Measurements from ENCODE around the gene HIC2. TPM values are rescaled to one million over a fixed set of nuclear protein-coding genes. Genes with fewer than 3 reads are reported as not detected.

Gene HIC2, protein sequence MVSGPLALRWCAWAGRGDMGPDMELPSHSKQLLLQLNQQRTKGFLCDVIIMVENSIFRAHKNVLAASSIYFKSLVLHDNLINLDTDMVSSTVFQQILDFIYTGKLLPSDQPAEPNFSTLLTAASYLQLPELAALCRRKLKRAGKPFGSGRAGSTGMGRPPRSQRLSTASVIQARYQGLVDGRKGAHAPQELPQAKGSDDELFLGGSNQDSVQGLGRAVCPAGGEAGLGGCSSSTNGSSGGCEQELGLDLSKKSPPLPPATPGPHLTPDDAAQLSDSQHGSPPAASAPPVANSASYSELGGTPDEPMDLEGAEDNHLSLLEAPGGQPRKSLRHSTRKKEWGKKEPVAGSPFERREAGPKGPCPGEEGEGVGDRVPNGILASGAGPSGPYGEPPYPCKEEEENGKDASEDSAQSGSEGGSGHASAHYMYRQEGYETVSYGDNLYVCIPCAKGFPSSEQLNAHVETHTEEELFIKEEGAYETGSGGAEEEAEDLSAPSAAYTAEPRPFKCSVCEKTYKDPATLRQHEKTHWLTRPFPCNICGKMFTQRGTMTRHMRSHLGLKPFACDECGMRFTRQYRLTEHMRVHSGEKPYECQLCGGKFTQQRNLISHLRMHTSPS
- 1.9 and 4.2 TPM in 2 replicates for total RNA-seq

DNA sequence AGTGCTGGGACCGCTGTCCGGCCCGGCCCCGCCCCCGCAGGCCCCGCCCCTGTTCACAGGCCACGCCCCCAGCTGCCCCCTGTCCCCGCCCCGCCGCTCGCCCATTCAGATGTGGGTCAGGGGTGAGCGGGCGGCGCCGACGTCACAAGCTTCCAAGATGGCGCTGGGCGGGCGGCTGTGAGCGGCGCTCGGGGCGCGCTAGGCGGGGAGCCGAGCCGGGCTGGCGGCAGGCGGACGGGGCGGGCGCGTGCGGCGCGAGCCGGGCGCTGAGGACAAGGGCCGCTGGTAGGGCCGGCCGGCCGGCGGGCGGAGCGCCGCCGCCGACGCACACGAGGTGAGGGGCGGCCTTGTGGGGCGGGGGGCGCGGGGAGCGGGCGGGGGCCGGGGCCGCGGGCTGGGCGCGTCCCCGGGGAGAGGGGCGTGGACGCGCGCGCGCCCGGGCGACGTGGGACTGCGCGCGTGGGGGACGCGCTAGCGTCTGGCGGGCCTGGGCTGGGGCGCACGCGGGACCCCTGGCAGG lies at the start of gene HIC2:
Gene HIC2 (plus strand): TSS at position 145 of the 520 bp plus-strand sequence. CDS start 25,461 bp downstream, outside the sequence.

DNA sequence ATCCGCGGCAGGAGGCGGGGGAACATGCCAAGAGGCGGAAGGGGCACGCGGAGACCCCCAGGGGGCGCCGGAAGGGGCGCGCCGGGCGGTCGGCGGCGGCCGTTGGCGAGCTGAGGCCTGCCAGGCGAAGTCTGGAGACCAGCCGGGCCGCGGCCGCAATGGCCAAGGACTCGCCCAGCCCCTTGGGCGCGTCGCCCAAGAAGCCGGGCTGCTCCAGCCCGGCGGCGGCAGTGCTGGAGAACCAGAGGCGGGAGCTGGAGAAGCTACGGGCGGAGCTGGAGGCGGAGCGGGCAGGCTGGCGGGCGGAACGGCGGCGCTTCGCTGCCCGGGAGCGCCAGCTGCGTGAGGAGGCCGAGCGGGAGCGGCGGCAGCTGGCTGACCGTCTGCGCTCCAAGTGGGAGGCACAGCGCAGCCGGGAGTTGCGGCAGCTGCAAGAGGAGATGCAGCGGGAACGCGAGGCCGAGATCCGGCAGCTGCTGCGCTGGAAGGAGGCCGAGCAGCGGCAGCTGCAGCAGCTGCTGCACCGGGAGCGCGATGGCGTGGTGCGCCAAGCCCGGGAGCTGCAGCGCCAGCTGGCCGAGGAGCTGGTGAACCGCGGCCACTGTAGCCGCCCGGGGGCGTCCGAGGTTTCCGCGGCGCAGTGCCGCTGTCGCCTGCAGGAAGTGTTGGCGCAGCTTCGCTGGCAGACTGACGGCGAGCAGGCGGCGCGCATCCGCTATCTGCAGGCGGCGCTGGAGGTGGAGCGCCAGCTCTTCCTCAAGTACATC lies 33.3 kb upstream of the HIC2 start, which contains the start of gene RIMBP3B:
Gene RIMBP3B (plus strand): TSS at position 51 of the 767 bp plus-strand sequence. CDS start 108 bp downstream, at position 159.

DNA sequence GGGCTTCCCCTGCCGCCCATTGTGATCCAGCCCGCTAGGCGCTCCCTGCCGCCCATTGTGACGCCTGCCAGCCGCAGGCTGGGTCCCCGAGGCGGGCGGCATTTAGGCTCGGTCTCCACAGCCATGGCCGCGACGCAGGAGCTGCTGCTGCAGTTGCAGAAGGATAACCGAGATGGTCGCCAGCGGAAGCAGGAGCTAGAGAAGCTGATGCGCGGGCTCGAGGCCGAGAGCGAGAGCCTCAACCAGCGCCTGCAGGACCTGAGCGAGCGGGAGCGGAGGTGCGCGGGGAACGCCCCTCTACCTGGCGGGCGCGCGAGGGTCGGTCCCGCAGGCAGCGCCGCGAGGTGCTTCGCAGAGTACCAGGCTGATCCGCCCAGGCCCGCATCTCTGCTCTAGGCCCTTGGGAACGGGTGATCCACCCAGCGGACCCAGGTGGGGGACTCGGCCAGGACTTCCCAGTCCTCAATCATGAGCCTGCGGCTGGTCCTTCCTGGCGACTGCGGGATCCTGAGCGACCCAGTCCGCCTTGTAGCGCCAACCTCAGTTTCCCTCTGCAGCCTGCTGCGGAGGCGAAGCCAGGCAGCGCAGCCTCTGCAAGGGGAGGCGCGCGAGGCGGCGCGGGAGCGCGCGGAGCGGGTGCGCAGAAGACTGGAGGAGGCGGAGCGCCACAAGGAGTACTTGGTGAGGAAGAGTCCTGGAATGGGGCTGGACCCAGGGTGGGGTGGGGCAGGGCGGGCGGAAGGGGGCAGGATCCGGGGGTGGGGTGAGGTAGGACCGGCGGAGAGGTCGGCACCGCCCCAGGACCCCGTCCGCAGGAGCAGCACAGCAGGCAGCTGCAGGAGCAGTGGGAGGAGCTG lies 50.4 kb downstream of the HIC2 start, which contains the start of gene TMEM191C:
Gene TMEM191C (plus strand): TSS at position 51 of the 857 bp plus-strand sequence. CDS start 73 bp downstream, at position 124.

Other genes with a start within 250 kb of the HIC2 start
- 0.19 TPM in 1 of 2 replicates, not detected in the other for gene RIMBP3B, start 33.6 kb upstream of the HIC2 start, total RNA-seq
- gene TMEM191C, start 50.0 kb downstream of the HIC2 start, total RNA-seq, result 0.63 and 1.9 TPM in 2 replicates
- gene RIMBP3C, start 134.1 kb downstream of the HIC2 start, total RNA-seq, result not detected in 2 replicates
- 28.3 and 29.6 TPM in 2 replicates for gene UBE2L3, start 150.3 kb downstream of the HIC2 start, total RNA-seq
- 10.6 and 14.1 TPM in 2 replicates for gene YDJC, start 212.7 kb downstream of the HIC2 start, total RNA-seq
- 0.13 and 0.16 TPM in 2 replicates for gene CCDC116, start 215.4 kb downstream of the HIC2 start, total RNA-seq
- gene SDF2L1, start 224.9 kb downstream of the HIC2 start, total RNA-seq, result 19.1 and 53.1 TPM in 2 replicates
- 11.2 and 26.1 TPM in 2 replicates for gene PPIL2, start 248.6 kb downstream of the HIC2 start, total RNA-seq